GM18517 (cell line): Measurements from ENCODE around the gene CLDN18.
A peak's percentile ranks its signal among the peaks of the same experiment; 100 is the strongest.

Source experiments
- ATAC-seq: cut with Tn5 transposase; IDR thresholded peaks from one replicate; pipeline ENCODE4 v1.9.1; 2021; ENCODE audit warnings: mild to moderate bottlenecking, moderate library complexity; ENCODE audit not compliant: unreplicated experiment

The CLDN18 gene

GRCh38 chr3:138009476-138010272, at the start of gene CLDN18:
TSS of gene CLDN18 (plus strand) at chr3:138010165. CDS start at chr3:138010226, 61 bp downstream.
- ATAC-seq = no peak

GRCh38 chr3:137962251-137962650, 47.7 kb upstream of the CLDN18 start:
- ATAC-seq = no peak

GRCh38 chr3:137963463-137963862, 46.5 kb upstream of the CLDN18 start:
- no peak for ATAC-seq

GRCh38 chr3:137970914-137971831, 38.8 kb upstream of the CLDN18 start:
- ATAC-seq = peak; percentile 78

- ATAC-seq = no peak
Observed at GRCh38 chr3:137972396-137972795, 37.6 kb upstream of the CLDN18 start.

- ATAC-seq = no peak
Observed at GRCh38 chr3:137978328-137978727, 31.6 kb upstream of the CLDN18 start.

GRCh38 chr3:137987723-137988122, 22.2 kb upstream of the CLDN18 start:
- ATAC-seq = no peak

- peak; percentile 71 for ATAC-seq
Observed at GRCh38 chr3:137988152-137988551, 21.8 kb upstream of the CLDN18 start.

GRCh38 chr3:137988982-137989381, 21.0 kb upstream of the CLDN18 start:
- ATAC-seq = peak; percentile 74

GRCh38 chr3:137990427-137990826, 19.5 kb upstream of the CLDN18 start:
- no peak for ATAC-seq

GRCh38 chr3:137992592-137992991, 17.4 kb upstream of the CLDN18 start:
- no peak for ATAC-seq

GRCh38 chr3:137998121-137999042, 11.6 kb upstream of the CLDN18 start:
- ATAC-seq = no peak

GRCh38 chr3:138003069-138003468, 6.9 kb upstream of the CLDN18 start:
- no peak for ATAC-seq

GRCh38 chr3:138005627-138006026, 4.3 kb upstream of the CLDN18 start:
- ATAC-seq = no peak

- no peak for ATAC-seq
Observed at GRCh38 chr3:138007898-138008297, 2.1 kb upstream of the CLDN18 start.

GRCh38 chr3:138010273-138010590, 267 bp downstream of the CLDN18 start:
- ATAC-seq = no peak

GRCh38 chr3:138011722-138012121, 1.8 kb downstream of the CLDN18 start:
- ATAC-seq = no peak

- no peak for ATAC-seq
Observed at GRCh38 chr3:138012526-138012925, 2.6 kb downstream of the CLDN18 start.

- ATAC-seq = no peak
Observed at GRCh38 chr3:138016065-138016464, 6.1 kb downstream of the CLDN18 start.

GRCh38 chr3:138019281-138020069, 9.5 kb downstream of the CLDN18 start:
- ATAC-seq = no peak
